CD4-positive, alpha-beta memory T cell (primary cell): ENCODE measurements around the gene CYP2R1. TPM values are rescaled to one million over a fixed set of nuclear protein-coding genes. Genes with fewer than 3 reads are reported as not detected.

Experiments
- CTCF ChIA-PET: fragments of 350-600 bp; sonication (Branson Sonifier 250); formaldehyde crosslinking; loops from one replicate; lab custom pipeline; 2021; ENCODE audit warnings: inconsistent platforms; ENCODE audit not compliant: partially characterized antibody; lab: Charles Lee
- POLR2A ChIA-PET: fragments of 350-600 bp; sonication (Branson Sonifier 250); formaldehyde crosslinking; loops from one replicate; lab custom pipeline; 2021; ENCODE audit not compliant: partially characterized antibody; lab: Charles Lee
- DNase-seq, 5 donors: peaks; one replicate each; pipeline versions ENCODE4 v3.0.0 to v3.0.0-alpha.2; 2020 to 2022; ENCODE audit warnings: mixed read lengths in 1 of 5
- H3K27ac ChIP-seq: one replicate; pipeline ENCODE4 v1.7.0; 2013; ENCODE audit warnings: low read depth, low read length
- H3K27me3 ChIP-seq: 2 replicates; pipeline ENCODE4 v1.7.0; 2013; ENCODE audit warnings: mild to moderate bottlenecking, low read length, moderate library complexity; ENCODE audit not compliant: insufficient read depth
- H3K36me3 ChIP-seq: 2 replicates; pipeline ENCODE4 v1.7.0; 2013; ENCODE audit warnings: mild to moderate bottlenecking, low read length, moderate library complexity; ENCODE audit not compliant: insufficient read depth
- H3K4me1 ChIP-seq: 2 replicates; pipeline ENCODE4 v1.7.0; 2013; ENCODE audit warnings: mild to moderate bottlenecking, low read length, moderate library complexity; ENCODE audit not compliant: insufficient read depth
- H3K4me3 ChIP-seq, 2 donors: one replicate each; pipeline ENCODE4 v1.7.0; 2013; ENCODE audit warnings: low read length in 2 of 2, mild to moderate bottlenecking in 1 of 2
- H3K9me3 ChIP-seq, 2 donors: one replicate each; pipeline ENCODE4 v1.7.0; 2013; ENCODE audit warnings: low read length in 2 of 2, control low read depth in 1 of 2; ENCODE audit not compliant: control insufficient read depth in 1 of 2
- H3K27ac Mint-ChIP-seq, 7 donors: one replicate each; pipeline ENCODE4 v1.8.0; 2020 to 2021; ENCODE audit warnings: mixed read lengths in 7 of 7, mild to moderate bottlenecking in 6 of 7, inconsistent platforms in 3 of 7, moderate library complexity in 3 of 7
- H3K27me3 Mint-ChIP-seq, 2 donors: one replicate each; pipeline ENCODE4 v1.8.0; 2020 to 2021; ENCODE audit warnings: mixed read lengths in 2 of 2
- H3K36me3 Mint-ChIP-seq, 2 donors: one replicate each; pipeline ENCODE4 v1.8.0; 2020 to 2021; ENCODE audit warnings: mixed read lengths in 2 of 2, inconsistent platforms in 1 of 2, mild to moderate bottlenecking in 1 of 2
- H3K4me1 Mint-ChIP-seq, 4 donors: one replicate each; pipeline ENCODE4 v1.8.0; 2020 to 2021; ENCODE audit warnings: mixed read lengths in 4 of 4, mild to moderate bottlenecking in 1 of 4
- H3K4me3 Mint-ChIP-seq, 8 donors: one replicate each; pipeline ENCODE4 v1.8.0; 2020 to 2021; ENCODE audit warnings: mixed read lengths in 8 of 8, mild to moderate bottlenecking in 7 of 8, moderate library complexity in 6 of 8, inconsistent platforms in 3 of 8
- H3K9me3 Mint-ChIP-seq, 8 donors: one replicate each; pipeline ENCODE4 v1.8.0; 2020 to 2021; ENCODE audit warnings: mixed read lengths in 8 of 8, mild to moderate bottlenecking in 5 of 8, inconsistent platforms in 3 of 8, moderate library complexity in 1 of 8
- intact Hi-C: fragments of 100-400 bp; cut with micrococcal nuclease; formaldehyde crosslinking; loops from one replicate; pipeline ENCODE4 v1.15.1; 2023
- polyA plus RNA-seq, 2 donors: library from polyadenylated mRNA; unstranded; fragments of 300-500 nt; fragmentation: Illumina TruSeq; gene quantifications; one replicate each; pipeline ENCODE4 v1.2.3, GENCODE V29; 2021
- total RNA-seq, 2 experiments: library from RNA; stranded (reverse); gene quantifications; one replicate each; pipeline ENCODE4 v1.2.3, GENCODE V29; 2021

The CYP2R1 gene
- total and polyA plus RNA-seq, 4 experiments from 2014 or later = 10.0 to 15.2 (median 13.4) TPM

- POLR2A ChIA-PET = interaction anchor here (0.6 to 4.1 kb wide), 9 partner anchors 11 to 405 kb away, joined by 3 to 39 read pairs (median 4); partner anchors contain the start of genes CYP2R1, PDE3B and PSMA1
- no peaks in the 10 kb centered on the region for H3K36me3 ChIP-seq
- H3K27ac ChIP-seq = peak overlapping the region; percentile 68
- peak overlapping the region; percentile 72 to 99 for H3K4me3 ChIP-seq
- H3K4me1 Mint-ChIP-seq = peaks cover 22 to 50% (median 34%) of the 10 kb centered on the region in 4 donors
- H3K9me3 ChIP-seq = no peaks in the 10 kb centered on the region
- no peaks in the 10 kb centered on the region for H3K9me3 Mint-ChIP-seq
- DNase-seq = peak; percentile 81 to 84 (median 82)
- intact Hi-C loops = loop anchor here (1.0 to 2.0 kb wide), 4 partner anchors 13 to 1129 kb away; partner anchors contain the start of genes CYP2R1 and PSMA1
- no peaks in the 10 kb centered on the region for H3K27me3 Mint-ChIP-seq
- peaks cover 29% of the 10 kb centered on the region for H3K4me1 ChIP-seq
- no peaks in the 10 kb centered on the region for H3K27me3 ChIP-seq
- CTCF ChIA-PET = interaction anchor here (0.8 to 7.9 kb wide), 31 partner anchors 9 to 585 kb away, joined by 3 to 202 read pairs (median 9); partner anchors contain the start of genes CALCB, CYP2R1, PDE3B and PSMA1
- peaks cover 0 to 6% of the 10 kb centered on the region in 2 donors for H3K36me3 Mint-ChIP-seq
- peak overlapping the region; percentile 91 to 99 (median 96) for H3K4me3 Mint-ChIP-seq
- H3K27ac Mint-ChIP-seq = peak overlapping the region; percentile 92 to 96 (median 94)
Observed at GRCh38 chr11:14905104-14906033, 13.3 kb upstream of the CYP2R1 start.

GRCh38 chr11:14904745-14905103 lies 12.7 kb upstream of the CYP2R1 start:
- POLR2A ChIA-PET = interaction anchor here (1.0 to 1.8 kb wide), 6 partner anchors 13 to 404 kb away, joined by 3 to 7 read pairs (median 4); partner anchors contain the start of genes CYP2R1, PDE3B and PSMA1
- intact Hi-C loops = loop anchor here (1.0 kb wide), 4 partner anchors 12 to 384 kb away; partner anchors contain the start of genes CYP2R1 and PSMA1
- Mint-ChIP-seq H3K27me3 (no peaks in the 10 kb centered on the region), H3K27ac (peak overlapping the region; percentile 77 to 95 (median 91)), H3K36me3 (peaks cover 0 to 6% of the 10 kb centered on the region in 2 donors), H3K4me1 (peaks cover 22 to 50% (median 34%) of the 10 kb centered on the region in 4 donors), H3K4me3 (peak overlapping the region; percentile 91 to 99 (median 96)), H3K9me3 (no peaks in the 10 kb centered on the region)
- CTCF ChIA-PET = interaction anchor here (0.5 to 6.9 kb wide), 24 partner anchors 10 to 425 kb away, joined by 3 to 202 read pairs (median 6); partner anchors contain the start of genes CALCB, CYP2R1, PDE3B and PSMA1
- H3K9me3 ChIP-seq = no peaks in the 10 kb centered on the region
- H3K27ac ChIP-seq = peak overlapping the region; percentile 68
- peak; percentile 68 to 76 (median 72) for DNase-seq
- H3K4me3 ChIP-seq = peak overlapping the region; percentile 72 to 99
- H3K27me3 ChIP-seq = no peaks in the 10 kb centered on the region
- no peaks in the 10 kb centered on the region for H3K36me3 ChIP-seq
- H3K4me1 ChIP-seq = peaks cover 29% of the 10 kb centered on the region

- intact Hi-C loops = no loop called here
- Histone ChIP-seq H3K4me3 (no peak overlapping the region), H3K36me3 (no peaks in the 10 kb centered on the region), H3K9me3 (no peaks in the 10 kb centered on the region), H3K27ac (no peak overlapping the region), H3K4me1 (peaks cover 20% of the 10 kb centered on the region), H3K27me3 (no peaks in the 10 kb centered on the region)
- Mint-ChIP-seq H3K36me3 (peaks cover 0 to 6% of the 10 kb centered on the region in 2 donors), H3K4me3 (no peak overlapping the region), H3K27me3 (peaks cover 0 to 2% of the 10 kb centered on the region in 2 donors), H3K27ac (peak overlapping the region in 1 of 7 donors; percentile 6), H3K4me1 (peaks cover 16 to 40% (median 26%) of the 10 kb centered on the region in 4 donors), H3K9me3 (no peaks in the 10 kb centered on the region)
- DNase-seq = no peak
- CTCF ChIA-PET = interaction anchor here (1.0 to 6.5 kb wide), 6 partner anchors 11 to 366 kb away, joined by 3 to 45 read pairs (median 6); partner anchors contain the start of gene CYP2R1
- POLR2A ChIA-PET = interaction anchor here (1.0 to 1.3 kb wide), 2 partner anchors 10 to 12 kb away, joined by 3 to 5 read pairs; partner anchors contain the start of gene CYP2R1
Observed at GRCh38 chr11:14902650-14903350, 10.8 kb upstream of the CYP2R1 start.

- no peak overlapping the region for H3K4me3 ChIP-seq
- H3K27me3 Mint-ChIP-seq = peaks cover 0 to 2% of the 10 kb centered on the region in 2 donors
- H3K9me3 ChIP-seq = no peaks in the 10 kb centered on the region
- no peaks in the 10 kb centered on the region for H3K4me1 ChIP-seq
- H3K36me3 Mint-ChIP-seq = no peaks in the 10 kb centered on the region
- no peak overlapping the region for H3K27ac Mint-ChIP-seq
- no peak for DNase-seq
- peaks cover 0 to 3% (median under 1%) of the 10 kb centered on the region in 4 donors for H3K4me1 Mint-ChIP-seq
- CTCF ChIA-PET = interaction anchor here (2.0 kb wide), 1 partner anchor 9 kb away, joined by 24 read pairs; no protein-coding TSS in a partner anchor
- H3K9me3 Mint-ChIP-seq = no peaks in the 10 kb centered on the region
- no peaks in the 10 kb centered on the region for H3K36me3 ChIP-seq
- POLR2A ChIA-PET = no interaction called here
- no peaks in the 10 kb centered on the region for H3K27me3 ChIP-seq
- no peak overlapping the region for H3K27ac ChIP-seq
- intact Hi-C loops = loop anchor here (10.0 kb wide), 1 partner anchor 1034 kb away; no protein-coding TSS in a partner anchor
- no peak overlapping the region for H3K4me3 Mint-ChIP-seq
Observed at GRCh38 chr11:14898906-14899305, 6.9 kb upstream of the CYP2R1 start.

- H3K4me1 ChIP-seq = no peaks in the 10 kb centered on the region
- no peaks in the 10 kb centered on the region for H3K9me3 ChIP-seq
- POLR2A ChIA-PET = interaction anchor here (0.9 kb wide), 1 partner anchor 9 kb away, joined by 3 read pairs; no protein-coding TSS in a partner anchor
- peaks cover 0 to 2% of the 10 kb centered on the region in 2 donors for H3K27me3 Mint-ChIP-seq
- CTCF ChIA-PET = interaction anchor here (0.9 to 2.0 kb wide), 2 partner anchors 10 to 11 kb away, joined by 3 to 24 read pairs; no protein-coding TSS in a partner anchor
- no peak overlapping the region for H3K27ac Mint-ChIP-seq
- no peak overlapping the region for H3K27ac ChIP-seq
- H3K36me3 ChIP-seq = no peaks in the 10 kb centered on the region
- H3K4me3 ChIP-seq = no peak overlapping the region
- no peaks in the 10 kb centered on the region for H3K36me3 Mint-ChIP-seq
- intact Hi-C loops = loop anchor here (10.0 kb wide), 1 partner anchor 1034 kb away; no protein-coding TSS in a partner anchor
- no peaks in the 10 kb centered on the region for H3K9me3 Mint-ChIP-seq
- H3K27me3 ChIP-seq = no peaks in the 10 kb centered on the region
- no peak for DNase-seq
- H3K4me3 Mint-ChIP-seq = no peak overlapping the region
- peaks cover 0 to 3% (median 0%) of the 10 kb centered on the region in 4 donors for H3K4me1 Mint-ChIP-seq
Observed at GRCh38 chr11:14898355-14898754, 6.3 kb upstream of the CYP2R1 start.
